Fibroblast of lung (primary cell): Measurements from ENCODE around the gene TBCK. TPM values are rescaled to one million over a fixed set of nuclear protein-coding genes. Genes with fewer than 3 reads are reported as not detected.

Source experiments
- DNase-seq, 2 donors: peaks; one replicate each; pipeline versions ENCODE4 v3.0.0 to v3.0.0-alpha.2; 2010; ENCODE audit warnings: low read depth in 2 of 2
- H2AFZ ChIP-seq: 2 replicates; pipeline ENCODE4 v1.5.1; 2012; ENCODE audit warnings: low read length, control low read depth, inconsistent platforms
- H3K27ac ChIP-seq: 2 replicates; pipeline ENCODE4 v1.5.1; 2011; ENCODE audit warnings: low read length, control low read depth; ENCODE audit not compliant: insufficient read depth
- H3K27me3 ChIP-seq: 2 replicates; pipeline ENCODE4 v1.5.1; 2011; ENCODE audit warnings: mild to moderate bottlenecking, low read length; ENCODE audit not compliant: control insufficient read depth, insufficient read depth
- H3K36me3 ChIP-seq: 2 replicates; pipeline ENCODE4 v1.5.1; 2011; ENCODE audit warnings: low read length; ENCODE audit not compliant: control insufficient read depth, insufficient read depth
- H3K4me1 ChIP-seq: 2 replicates; pipeline ENCODE4 v1.5.1; 2011; ENCODE audit warnings: low read length; ENCODE audit not compliant: control insufficient read depth, insufficient read depth; ENCODE audit errors: extremely low read depth
- H3K4me2 ChIP-seq: 2 replicates; pipeline ENCODE4 v1.5.1; 2011; ENCODE audit warnings: low read length, control low read depth; ENCODE audit not compliant: insufficient read depth; ENCODE audit errors: extremely low read depth
- H3K4me3 ChIP-seq, 4 experiments: fragments of 200-600 bp in 1 of 4; sonication (generic) in 1 of 4; replicated peaks in 1 of 4; 2 replicates each; pipeline ENCODE4 v1.5.1; 2011 to 2016; ENCODE audit warnings: low read length in 4 of 4, low read depth in 3 of 4, mild to moderate bottlenecking in 3 of 4, control low read depth in 2 of 4, inconsistent platforms in 1 of 4, mixed read lengths in 1 of 4; ENCODE audit not compliant: insufficient read depth in 1 of 4; ENCODE audit errors: control extremely low read depth in 1 of 4
- H3K79me2 ChIP-seq: 2 replicates; pipeline ENCODE4 v1.5.1; 2012; ENCODE audit warnings: mild to moderate bottlenecking, low read length, inconsistent platforms; ENCODE audit not compliant: control insufficient read depth, insufficient read depth
- H3K9ac ChIP-seq: 2 replicates; pipeline ENCODE4 v1.5.1; 2011; ENCODE audit warnings: mild to moderate bottlenecking, low read length, control low read depth; ENCODE audit not compliant: insufficient read depth
- H3K9me3 ChIP-seq: 2 replicates; pipeline ENCODE4 v1.5.1; 2012; ENCODE audit warnings: low read depth, low read length; ENCODE audit not compliant: control insufficient read depth, insufficient read depth
- H4K20me1 ChIP-seq: 2 replicates; pipeline ENCODE4 v1.5.1; 2011; ENCODE audit warnings: low read length; ENCODE audit not compliant: control insufficient read depth, insufficient read depth; ENCODE audit errors: extremely low read depth
- EZH2 ChIP-seq: IDR thresholded peaks from 2 replicates; pipeline ENCODE4 v1.5.1; 2012; ENCODE audit warnings: low read length, control low read depth, mild to moderate bottlenecking; ENCODE audit errors: missing control alignments
- polyA plus RNA-seq, 2 donors: library from polyadenylated mRNA; depleted of rRNA in 1 of 2; stranded (reverse) in 1 of 2; unstranded in 1 of 2; fragments of >200 nt; gene quantifications; 2 replicates each; pipeline ENCODE4 v1.2.1, GENCODE V29; 2011 to 2012; ENCODE audit warnings: missing spikeins in 1 of 2
- total RNA-seq: library from RNA; depleted of rRNA; stranded (reverse); fragments of >200 nt; gene quantifications from 2 replicates; pipeline ENCODE4 v1.2.1, GENCODE V29; 2014
- TF ChIP-seq, protein P1 (sequence below), 2 donors: IDR thresholded peaks in 1 of 2; conservative IDR thresholded peaks in 1 of 2; 1 replicate in 1 of 2; 2 replicates in 1 of 2; pipeline ENCODE4 v1.5.1; 2011 to 2012; ENCODE audit warnings: low read length in 2 of 2, control low read depth in 1 of 2, inconsistent platforms in 1 of 2, low read depth in 1 of 2, mild to moderate bottlenecking in 1 of 2

TBCK gene
- total and polyA plus RNA-seq, 2 donors (not counting 1 experiment from before 2014, with no cell fraction given): 29.0 to 69.9 TPM

DNA sequence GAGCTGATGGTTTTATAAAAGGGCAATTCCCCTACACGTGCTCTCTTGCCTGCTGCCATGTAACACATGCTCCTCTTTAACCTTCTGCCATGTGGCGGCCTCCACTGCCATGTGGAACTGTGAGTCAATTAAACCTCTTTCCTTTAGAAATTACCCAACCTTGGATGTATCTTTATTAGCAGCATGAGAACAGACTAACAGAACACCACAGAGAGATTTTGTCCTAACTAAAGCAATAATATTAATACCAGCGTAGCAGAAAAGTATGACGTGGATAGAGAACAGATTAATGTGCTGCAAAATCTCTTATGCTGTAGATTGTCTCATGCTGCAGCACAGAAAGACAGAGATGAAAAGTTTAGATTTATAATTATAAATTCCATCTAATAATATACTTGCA, 23.4 kb upstream of the TBCK start:
- H3K4me2 ChIP-seq: no peak overlapping the region
- no peak overlapping the region for H3K9ac ChIP-seq
- H3K27ac ChIP-seq: no peak overlapping the region
- H3K4me1 ChIP-seq: no peaks in the 10 kb centered on the region
- H3K4me3 ChIP-seq: no peak overlapping the region
- H2AFZ ChIP-seq: no peak overlapping the region
- TF ChIP-seq, protein P1, sequence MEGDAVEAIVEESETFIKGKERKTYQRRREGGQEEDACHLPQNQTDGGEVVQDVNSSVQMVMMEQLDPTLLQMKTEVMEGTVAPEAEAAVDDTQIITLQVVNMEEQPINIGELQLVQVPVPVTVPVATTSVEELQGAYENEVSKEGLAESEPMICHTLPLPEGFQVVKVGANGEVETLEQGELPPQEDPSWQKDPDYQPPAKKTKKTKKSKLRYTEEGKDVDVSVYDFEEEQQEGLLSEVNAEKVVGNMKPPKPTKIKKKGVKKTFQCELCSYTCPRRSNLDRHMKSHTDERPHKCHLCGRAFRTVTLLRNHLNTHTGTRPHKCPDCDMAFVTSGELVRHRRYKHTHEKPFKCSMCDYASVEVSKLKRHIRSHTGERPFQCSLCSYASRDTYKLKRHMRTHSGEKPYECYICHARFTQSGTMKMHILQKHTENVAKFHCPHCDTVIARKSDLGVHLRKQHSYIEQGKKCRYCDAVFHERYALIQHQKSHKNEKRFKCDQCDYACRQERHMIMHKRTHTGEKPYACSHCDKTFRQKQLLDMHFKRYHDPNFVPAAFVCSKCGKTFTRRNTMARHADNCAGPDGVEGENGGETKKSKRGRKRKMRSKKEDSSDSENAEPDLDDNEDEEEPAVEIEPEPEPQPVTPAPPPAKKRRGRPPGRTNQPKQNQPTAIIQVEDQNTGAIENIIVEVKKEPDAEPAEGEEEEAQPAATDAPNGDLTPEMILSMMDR (conservative IDR thresholded peaks at IDR 0.05 in 1 of 2, IDR thresholded peaks at IDR 0.05 in 1 of 2; ENCODE audit: low read depth in 1 of 2, low read length in 2 of 2): no peak
- TF ChIP-seq EZH2: no peak
- no peaks in the 10 kb centered on the region for H4K20me1 ChIP-seq
- no peak for DNase-seq
- no peaks in the 10 kb centered on the region for H3K27me3 ChIP-seq
- H3K36me3 ChIP-seq: peaks cover 3% of the 10 kb centered on the region
- no peaks in the 10 kb centered on the region for H3K9me3 ChIP-seq
- peaks cover 4% of the 10 kb centered on the region for H3K79me2 ChIP-seq

DNA sequence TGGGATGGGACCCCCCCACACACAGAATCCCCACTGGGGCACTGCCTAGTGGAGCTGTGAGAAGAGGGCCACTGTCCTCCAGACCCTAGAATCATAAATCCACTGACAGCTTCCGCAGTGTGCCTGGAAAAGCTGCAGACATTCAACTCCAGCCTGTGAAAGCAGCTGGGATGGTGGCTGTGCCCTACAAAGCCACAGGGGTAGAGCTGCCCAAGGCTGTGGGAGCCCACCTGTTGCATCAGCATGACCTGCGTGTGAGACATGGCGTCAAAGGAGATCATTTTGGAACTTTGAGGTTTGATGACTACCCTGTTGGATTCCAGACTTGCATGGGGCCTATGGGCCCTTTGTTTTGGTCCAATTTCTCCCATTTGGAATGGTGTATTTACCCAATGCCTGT, 22.7 kb upstream of the TBCK start:
- DNase-seq: no peak
- Histone ChIP-seq H3K36me3 (peaks cover 3% of the 10 kb centered on the region), H3K4me1 (no peaks in the 10 kb centered on the region), H2AFZ (no peak overlapping the region), H3K4me3 (no peak overlapping the region), H3K79me2 (peaks cover 4% of the 10 kb centered on the region), H3K9ac (no peak overlapping the region), H3K27me3 (no peaks in the 10 kb centered on the region), H3K4me2 (no peak overlapping the region), H4K20me1 (no peaks in the 10 kb centered on the region), H3K27ac (no peak overlapping the region), H3K9me3 (no peaks in the 10 kb centered on the region)
- TF ChIP-seq, protein P1 (conservative IDR thresholded peaks at IDR 0.05 in 1 of 2, IDR thresholded peaks at IDR 0.05 in 1 of 2; ENCODE audit: low read depth in 1 of 2, low read length in 2 of 2): no peak
- TF ChIP-seq EZH2: no peak

DNA sequence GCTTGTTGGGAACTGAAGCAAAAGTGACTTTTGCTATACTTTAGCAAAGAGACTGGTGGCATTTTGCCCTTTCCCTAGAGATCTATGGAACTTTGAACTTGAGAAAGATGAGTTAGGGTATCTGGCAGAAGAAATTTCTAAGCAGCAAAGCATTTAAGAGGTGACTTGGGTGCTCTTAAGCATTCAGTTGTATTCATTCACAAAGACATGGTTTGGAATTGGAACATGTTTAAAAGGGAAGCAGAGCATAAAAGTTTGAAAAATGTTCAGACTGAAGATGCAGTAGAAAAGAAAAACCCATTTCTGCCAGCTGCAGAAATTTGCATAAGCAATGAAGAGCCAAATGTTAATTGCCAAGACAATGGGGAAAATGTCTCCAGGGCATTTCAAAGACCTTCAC, 21.9 kb upstream of the TBCK start:
- no peak overlapping the region for H2AFZ ChIP-seq
- peaks cover 3% of the 10 kb centered on the region for H3K79me2 ChIP-seq
- TF ChIP-seq, protein P1 (conservative IDR thresholded peaks at IDR 0.05 in 1 of 2, IDR thresholded peaks at IDR 0.05 in 1 of 2; ENCODE audit: low read depth in 1 of 2, low read length in 2 of 2): no peak
- TF ChIP-seq EZH2: no peak
- H3K36me3 ChIP-seq: peaks cover 3% of the 10 kb centered on the region
- H3K27me3 ChIP-seq: no peaks in the 10 kb centered on the region
- H3K27ac ChIP-seq: no peak overlapping the region
- H3K4me1 ChIP-seq: no peaks in the 10 kb centered on the region
- H4K20me1 ChIP-seq: no peaks in the 10 kb centered on the region
- H3K9ac ChIP-seq: no peak overlapping the region
- H3K9me3 ChIP-seq: no peaks in the 10 kb centered on the region
- H3K4me2 ChIP-seq: no peak overlapping the region
- no peak for DNase-seq
- no peak overlapping the region for H3K4me3 ChIP-seq
